ENCODE data around the gene DLD. TPM values are rescaled to one million over a fixed set of nuclear protein-coding genes. Genes with fewer than 3 reads are reported as not detected.

The DLD gene
- total and polyA plus RNA-seq, 2 of the 8 experiments (the other 6 are each of a cell fraction or from before 2014, with no cell fraction given) = 63.7 to 88.5 TPM

DNA sequence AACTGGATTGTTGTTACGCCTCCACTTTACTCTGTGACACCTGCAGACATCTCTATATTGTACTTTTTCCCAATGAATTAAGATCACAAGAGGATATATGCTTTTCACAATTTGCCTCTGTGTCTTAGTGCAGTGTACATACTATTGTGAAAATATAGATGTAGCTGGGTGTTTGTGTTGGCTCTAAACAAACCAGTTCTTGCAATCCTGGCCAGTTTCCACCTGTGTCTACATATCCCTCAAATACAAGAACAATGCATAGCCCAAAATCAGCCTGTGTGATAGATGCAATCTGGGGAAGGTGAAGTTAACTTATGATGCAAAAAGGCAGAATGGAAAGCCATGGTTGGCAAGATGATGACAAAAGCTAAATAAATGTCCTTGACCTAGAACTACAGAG, 36.5 kb upstream of the DLD start (continued):
- no peak for TF ChIP-seq CBX5 (IDR thresholded peaks at IDR 0.05; ENCODE audit: low read depth, low read length)
- no peak for TF ChIP-seq YY1 (IDR thresholded peaks at IDR 0.05; ENCODE audit: low read depth, low read length)

Data from H1 (cell line).